ENCODE results near the gene GEMIN7. TPM values are rescaled to one million over a fixed set of nuclear protein-coding genes. Genes with fewer than 3 reads are reported as not detected.

GEMIN7 gene
- total RNA-seq, 1 donor from 2014 or later, result 30.8 TPM

DNA sequence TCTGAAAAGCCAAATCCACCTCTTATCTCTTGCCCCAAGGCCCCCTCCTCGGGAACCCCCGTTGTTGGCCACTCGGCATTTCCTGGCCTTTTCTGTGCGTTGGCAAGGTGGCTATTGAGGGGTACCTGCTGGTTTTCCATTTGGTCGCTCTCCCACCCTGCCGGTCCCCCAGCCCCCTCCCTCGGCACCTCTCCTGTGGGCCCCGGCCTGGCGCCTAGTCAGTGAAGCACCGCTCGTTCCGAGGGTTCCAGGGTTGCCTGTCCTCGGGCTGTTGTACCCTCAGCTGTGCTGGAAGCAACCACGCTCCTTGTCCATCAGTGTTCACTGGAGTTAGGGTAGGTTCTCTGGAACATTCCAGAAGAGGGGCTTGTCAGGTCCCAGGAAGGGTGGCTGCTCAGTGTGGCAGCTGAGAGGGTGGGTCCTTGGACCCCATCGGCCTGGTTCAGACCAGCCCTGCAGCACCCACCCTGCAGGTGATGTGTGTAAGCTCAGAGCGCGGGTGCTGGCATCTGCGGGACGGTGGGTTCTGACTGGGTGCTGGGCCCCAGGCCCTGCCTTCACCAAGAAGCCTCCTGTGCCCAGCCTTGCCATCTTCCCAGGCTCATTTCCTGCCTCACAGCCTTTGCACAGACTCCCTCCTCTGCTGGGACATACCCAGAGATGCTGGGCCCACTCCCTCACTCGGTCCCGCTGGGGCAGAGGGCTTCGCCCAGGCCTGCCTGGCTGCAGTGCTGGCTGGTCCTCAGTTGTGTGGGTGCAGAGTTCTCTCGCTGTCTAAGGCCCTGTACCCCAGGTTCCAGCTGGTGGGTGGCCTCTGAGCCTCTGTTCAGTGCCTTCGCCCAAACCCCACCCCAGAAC is 60.5 kb downstream of the GEMIN7 start:
- TF ChIP-seq, protein P1, sequence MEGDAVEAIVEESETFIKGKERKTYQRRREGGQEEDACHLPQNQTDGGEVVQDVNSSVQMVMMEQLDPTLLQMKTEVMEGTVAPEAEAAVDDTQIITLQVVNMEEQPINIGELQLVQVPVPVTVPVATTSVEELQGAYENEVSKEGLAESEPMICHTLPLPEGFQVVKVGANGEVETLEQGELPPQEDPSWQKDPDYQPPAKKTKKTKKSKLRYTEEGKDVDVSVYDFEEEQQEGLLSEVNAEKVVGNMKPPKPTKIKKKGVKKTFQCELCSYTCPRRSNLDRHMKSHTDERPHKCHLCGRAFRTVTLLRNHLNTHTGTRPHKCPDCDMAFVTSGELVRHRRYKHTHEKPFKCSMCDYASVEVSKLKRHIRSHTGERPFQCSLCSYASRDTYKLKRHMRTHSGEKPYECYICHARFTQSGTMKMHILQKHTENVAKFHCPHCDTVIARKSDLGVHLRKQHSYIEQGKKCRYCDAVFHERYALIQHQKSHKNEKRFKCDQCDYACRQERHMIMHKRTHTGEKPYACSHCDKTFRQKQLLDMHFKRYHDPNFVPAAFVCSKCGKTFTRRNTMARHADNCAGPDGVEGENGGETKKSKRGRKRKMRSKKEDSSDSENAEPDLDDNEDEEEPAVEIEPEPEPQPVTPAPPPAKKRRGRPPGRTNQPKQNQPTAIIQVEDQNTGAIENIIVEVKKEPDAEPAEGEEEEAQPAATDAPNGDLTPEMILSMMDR (IDR thresholded peaks at IDR 0.05; ENCODE audit: unreplicated experiment), result no peak
- Mint-ChIP-seq H3K27me3 (ENCODE audit: unreplicated experiment) (peaks cover 10% of the 10 kb centered on the region), H3K27ac (ENCODE audit: unreplicated experiment) (no peak overlapping the region), H3K4me3 (ENCODE audit: unreplicated experiment) (no peak overlapping the region), H3K9me3 (ENCODE audit: unreplicated experiment) (no peaks in the 10 kb centered on the region), H3K4me1 (ENCODE audit: unreplicated experiment) (peaks cover 18% of the 10 kb centered on the region), H3K36me3 (ENCODE audit: low read depth, unreplicated experiment) (peaks cover 18% of the 10 kb centered on the region)
- DNase-seq (ENCODE audit: low spot score), result no peak

DNA sequence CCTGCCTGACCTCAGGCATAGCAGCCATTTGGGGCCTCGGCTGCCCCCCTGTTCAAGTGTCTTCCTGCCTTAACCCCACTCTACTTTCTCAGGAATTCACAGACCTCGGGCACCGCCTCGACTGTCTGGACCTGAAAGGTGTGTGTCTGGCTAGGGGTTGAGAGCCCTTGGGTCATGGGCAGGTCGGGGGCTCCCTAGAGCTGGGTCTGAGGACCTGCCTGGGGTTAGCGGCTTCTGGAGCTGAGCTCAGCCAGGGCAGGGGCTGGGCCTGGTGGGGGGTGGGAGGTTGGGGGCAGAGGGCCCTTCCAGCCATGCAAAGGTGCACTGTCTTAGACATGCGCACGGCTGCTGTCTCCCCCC is 61.1 kb downstream of the GEMIN7 start:
- H3K9me3 Mint-ChIP-seq (ENCODE audit: unreplicated experiment), result no peaks in the 10 kb centered on the region
- peaks cover 18% of the 10 kb centered on the region for H3K4me1 Mint-ChIP-seq (ENCODE audit: unreplicated experiment)
- H3K4me3 Mint-ChIP-seq (ENCODE audit: unreplicated experiment), result no peak overlapping the region
- peaks cover 18% of the 10 kb centered on the region for H3K36me3 Mint-ChIP-seq (ENCODE audit: low read depth, unreplicated experiment)
- TF ChIP-seq, protein P1 (IDR thresholded peaks at IDR 0.05; ENCODE audit: unreplicated experiment), result no peak
- H3K27ac Mint-ChIP-seq (ENCODE audit: unreplicated experiment), result no peak overlapping the region
- peaks cover 10% of the 10 kb centered on the region for H3K27me3 Mint-ChIP-seq (ENCODE audit: unreplicated experiment)
- no peak for DNase-seq (ENCODE audit: low spot score)

DNA sequence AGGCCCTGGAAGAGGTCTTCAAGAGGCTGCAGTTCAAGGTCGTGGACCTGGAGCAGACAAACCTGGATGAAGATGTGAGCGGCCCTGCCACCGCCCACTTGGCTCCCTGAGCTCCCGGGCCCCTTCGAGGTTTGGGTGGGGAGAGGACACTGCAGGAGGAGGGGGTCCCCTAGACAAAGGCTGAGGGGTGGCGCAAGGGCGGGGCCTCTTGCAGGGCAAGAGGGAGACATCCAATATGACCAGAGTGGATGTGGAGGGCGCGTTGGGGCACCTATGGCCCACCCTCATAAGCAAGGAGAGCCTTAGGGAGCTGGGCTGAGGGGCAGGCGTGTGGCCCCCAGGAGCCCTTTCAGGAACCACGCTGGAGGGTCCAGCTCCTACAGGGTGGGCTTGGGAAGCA is 61.5 kb downstream of the GEMIN7 start:
- TF ChIP-seq, protein P1 (IDR thresholded peaks at IDR 0.05; ENCODE audit: unreplicated experiment), result no peak
- Mint-ChIP-seq H3K36me3 (ENCODE audit: low read depth, unreplicated experiment) (peaks cover 18% of the 10 kb centered on the region), H3K9me3 (ENCODE audit: unreplicated experiment) (no peaks in the 10 kb centered on the region), H3K27me3 (ENCODE audit: unreplicated experiment) (peaks cover 10% of the 10 kb centered on the region), H3K27ac (ENCODE audit: unreplicated experiment) (no peak overlapping the region), H3K4me1 (ENCODE audit: unreplicated experiment) (peaks cover 18% of the 10 kb centered on the region), H3K4me3 (ENCODE audit: unreplicated experiment) (no peak overlapping the region)
- no peak for DNase-seq (ENCODE audit: low spot score)

Other genes starting within 250 kb of the GEMIN7 start
- gene NECTIN2, start 233.0 kb upstream of the GEMIN7 start, total RNA-seq (ENCODE audit: unreplicated experiment), result 342 TPM
- gene TOMM40, start 188.0 kb upstream of the GEMIN7 start, total RNA-seq (ENCODE audit: unreplicated experiment), result 60.5 TPM
- 258 TPM for gene APOE, start 173.5 kb upstream of the GEMIN7 start, total RNA-seq (ENCODE audit: unreplicated experiment)
- gene APOC1, start 164.7 kb upstream of the GEMIN7 start, total RNA-seq (ENCODE audit: unreplicated experiment), result 44.8 TPM
- not detected for gene APOC4, start 137.0 kb upstream of the GEMIN7 start, total RNA-seq (ENCODE audit: unreplicated experiment)
- not detected for gene APOC2, start 133.2 kb upstream of the GEMIN7 start, total RNA-seq (ENCODE audit: unreplicated experiment)
- gene CLPTM1, start 123.9 kb upstream of the GEMIN7 start, total RNA-seq (ENCODE audit: unreplicated experiment), result 144 TPM
- 8.2 TPM for gene RELB, start 77.8 kb upstream of the GEMIN7 start, total RNA-seq (ENCODE audit: unreplicated experiment)
- 72.2 TPM for gene CLASRP, start 40.2 kb upstream of the GEMIN7 start, total RNA-seq (ENCODE audit: unreplicated experiment)
- 0.54 TPM for gene ZNF296, start 2.8 kb upstream of the GEMIN7 start, total RNA-seq (ENCODE audit: unreplicated experiment)
- 34.7 TPM for gene PPP1R37, start 13.9 kb downstream of the GEMIN7 start, total RNA-seq (ENCODE audit: unreplicated experiment)
- 0.67 TPM for gene NKPD1, start 81.7 kb downstream of the GEMIN7 start, total RNA-seq (ENCODE audit: unreplicated experiment)
- gene TRAPPC6A, start 99.0 kb downstream of the GEMIN7 start, total RNA-seq (ENCODE audit: unreplicated experiment), result 86.2 TPM
- 22.7 TPM for gene BLOC1S3, start 99.5 kb downstream of the GEMIN7 start, total RNA-seq (ENCODE audit: unreplicated experiment)
- 5.5 TPM for gene EXOC3L2, start 166.1 kb downstream of the GEMIN7 start, total RNA-seq (ENCODE audit: unreplicated experiment)
- 165 TPM for gene MARK4, start 172.0 kb downstream of the GEMIN7 start, total RNA-seq (ENCODE audit: unreplicated experiment)
- not detected for gene CKM, start 243.6 kb downstream of the GEMIN7 start, total RNA-seq (ENCODE audit: unreplicated experiment)